ENCODE data around the gene LIFR.

LIFR gene, protein sequence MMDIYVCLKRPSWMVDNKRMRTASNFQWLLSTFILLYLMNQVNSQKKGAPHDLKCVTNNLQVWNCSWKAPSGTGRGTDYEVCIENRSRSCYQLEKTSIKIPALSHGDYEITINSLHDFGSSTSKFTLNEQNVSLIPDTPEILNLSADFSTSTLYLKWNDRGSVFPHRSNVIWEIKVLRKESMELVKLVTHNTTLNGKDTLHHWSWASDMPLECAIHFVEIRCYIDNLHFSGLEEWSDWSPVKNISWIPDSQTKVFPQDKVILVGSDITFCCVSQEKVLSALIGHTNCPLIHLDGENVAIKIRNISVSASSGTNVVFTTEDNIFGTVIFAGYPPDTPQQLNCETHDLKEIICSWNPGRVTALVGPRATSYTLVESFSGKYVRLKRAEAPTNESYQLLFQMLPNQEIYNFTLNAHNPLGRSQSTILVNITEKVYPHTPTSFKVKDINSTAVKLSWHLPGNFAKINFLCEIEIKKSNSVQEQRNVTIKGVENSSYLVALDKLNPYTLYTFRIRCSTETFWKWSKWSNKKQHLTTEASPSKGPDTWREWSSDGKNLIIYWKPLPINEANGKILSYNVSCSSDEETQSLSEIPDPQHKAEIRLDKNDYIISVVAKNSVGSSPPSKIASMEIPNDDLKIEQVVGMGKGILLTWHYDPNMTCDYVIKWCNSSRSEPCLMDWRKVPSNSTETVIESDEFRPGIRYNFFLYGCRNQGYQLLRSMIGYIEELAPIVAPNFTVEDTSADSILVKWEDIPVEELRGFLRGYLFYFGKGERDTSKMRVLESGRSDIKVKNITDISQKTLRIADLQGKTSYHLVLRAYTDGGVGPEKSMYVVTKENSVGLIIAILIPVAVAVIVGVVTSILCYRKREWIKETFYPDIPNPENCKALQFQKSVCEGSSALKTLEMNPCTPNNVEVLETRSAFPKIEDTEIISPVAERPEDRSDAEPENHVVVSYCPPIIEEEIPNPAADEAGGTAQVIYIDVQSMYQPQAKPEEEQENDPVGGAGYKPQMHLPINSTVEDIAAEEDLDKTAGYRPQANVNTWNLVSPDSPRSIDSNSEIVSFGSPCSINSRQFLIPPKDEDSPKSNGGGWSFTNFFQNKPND

DNA sequence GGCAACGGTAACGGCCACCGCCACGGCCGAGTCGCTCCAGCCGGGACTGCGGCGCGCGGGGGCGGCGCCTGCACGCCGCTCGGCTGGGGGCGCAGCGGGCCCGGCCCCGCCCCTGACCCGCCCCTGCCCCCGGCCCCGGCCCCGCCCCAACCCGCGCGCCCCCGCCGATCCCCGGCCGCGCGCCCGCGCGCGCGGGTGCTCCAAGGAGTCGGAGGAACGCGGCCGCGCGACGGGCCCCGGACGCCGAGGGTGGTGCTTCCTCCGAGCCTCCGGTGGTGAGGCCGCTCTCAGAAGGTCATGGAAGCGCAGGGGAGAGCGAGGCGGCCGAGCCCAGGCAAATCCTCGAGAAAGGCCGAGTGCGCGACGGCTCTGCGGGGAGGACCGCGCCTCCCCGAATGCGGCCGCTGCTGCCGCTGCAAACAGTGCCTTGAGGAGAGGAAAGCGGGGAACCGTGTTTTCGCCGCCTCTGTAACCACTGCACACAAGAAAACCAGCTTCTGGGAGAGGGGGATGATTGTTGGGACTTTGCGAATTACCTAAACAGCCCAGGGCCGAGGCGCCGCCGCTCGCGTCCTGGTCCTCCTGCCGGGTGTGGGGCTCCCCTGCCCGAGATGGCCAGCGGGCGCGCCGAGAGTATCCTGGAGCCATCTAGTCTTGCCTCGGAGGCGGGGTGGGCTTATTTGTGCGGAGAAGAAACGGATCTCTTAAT, at the start of gene LIFR:
Gene LIFR (minus strand): TSS at position 48 of the 709 bp plus-strand sequence. CDS start 25,999 bp downstream, outside the sequence.
- peak; percentile 52 for DNase-seq (ENCODE audit: extremely low spot score)
- ChIA-PET CTCF (no interaction called here), POLR2A (no interaction called here)
- TF ChIP-seq, protein P1, sequence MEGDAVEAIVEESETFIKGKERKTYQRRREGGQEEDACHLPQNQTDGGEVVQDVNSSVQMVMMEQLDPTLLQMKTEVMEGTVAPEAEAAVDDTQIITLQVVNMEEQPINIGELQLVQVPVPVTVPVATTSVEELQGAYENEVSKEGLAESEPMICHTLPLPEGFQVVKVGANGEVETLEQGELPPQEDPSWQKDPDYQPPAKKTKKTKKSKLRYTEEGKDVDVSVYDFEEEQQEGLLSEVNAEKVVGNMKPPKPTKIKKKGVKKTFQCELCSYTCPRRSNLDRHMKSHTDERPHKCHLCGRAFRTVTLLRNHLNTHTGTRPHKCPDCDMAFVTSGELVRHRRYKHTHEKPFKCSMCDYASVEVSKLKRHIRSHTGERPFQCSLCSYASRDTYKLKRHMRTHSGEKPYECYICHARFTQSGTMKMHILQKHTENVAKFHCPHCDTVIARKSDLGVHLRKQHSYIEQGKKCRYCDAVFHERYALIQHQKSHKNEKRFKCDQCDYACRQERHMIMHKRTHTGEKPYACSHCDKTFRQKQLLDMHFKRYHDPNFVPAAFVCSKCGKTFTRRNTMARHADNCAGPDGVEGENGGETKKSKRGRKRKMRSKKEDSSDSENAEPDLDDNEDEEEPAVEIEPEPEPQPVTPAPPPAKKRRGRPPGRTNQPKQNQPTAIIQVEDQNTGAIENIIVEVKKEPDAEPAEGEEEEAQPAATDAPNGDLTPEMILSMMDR (IDR thresholded peaks at IDR 0.05; ENCODE audit: control extremely low read depth, extremely low read depth, low read depth, missing control alignments): no peak

DNA sequence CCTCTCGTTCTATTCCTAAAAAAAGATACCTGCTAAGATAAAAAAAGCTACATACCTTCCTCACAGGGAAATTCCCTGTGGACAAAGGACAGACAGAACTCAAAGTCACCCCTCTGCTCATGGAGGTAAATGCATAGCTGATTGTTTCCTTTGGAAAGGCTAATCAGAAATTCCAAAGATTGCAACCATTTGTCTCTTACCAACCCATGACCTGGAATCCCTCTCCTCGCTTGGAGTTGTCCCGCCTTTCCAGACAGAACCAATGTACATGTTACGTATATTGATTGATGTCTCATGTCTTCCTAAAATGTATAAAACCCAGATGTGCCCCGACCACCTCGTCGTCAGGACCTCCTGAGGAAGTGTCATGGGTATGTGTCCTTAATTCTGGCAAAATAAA, 49.2 kb upstream of the LIFR start:
- ChIA-PET POLR2A (no interaction called here), CTCF (no interaction called here)
- TF ChIP-seq, protein P1 (IDR thresholded peaks at IDR 0.05; ENCODE audit: control extremely low read depth, extremely low read depth, low read depth, missing control alignments): no peak
- no peak for DNase-seq (ENCODE audit: extremely low spot score)

DNA sequence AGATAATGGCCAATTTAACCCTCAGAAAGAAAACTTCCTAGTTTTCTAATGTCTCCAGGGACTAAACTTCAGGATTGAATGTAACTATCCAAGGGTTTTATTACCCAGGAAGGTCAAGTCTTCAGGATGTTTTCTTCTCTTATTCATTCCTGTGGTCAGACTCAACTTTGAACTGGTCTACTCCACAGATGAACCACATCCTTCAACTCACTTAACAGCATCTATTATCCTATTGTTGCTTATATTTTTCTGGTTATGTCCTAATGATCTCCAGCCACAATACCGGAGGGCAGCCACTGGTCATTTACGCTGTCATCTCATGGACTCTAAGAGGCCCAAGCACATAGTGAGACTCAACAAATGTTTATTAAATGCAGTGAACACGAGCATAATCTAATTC, 47.2 kb upstream of the LIFR start:
- no peak for DNase-seq (ENCODE audit: extremely low spot score)
- ChIA-PET POLR2A (no interaction called here), CTCF (no interaction called here)
- TF ChIP-seq, protein P1 (IDR thresholded peaks at IDR 0.05; ENCODE audit: control extremely low read depth, extremely low read depth, low read depth, missing control alignments): no peak

DNA sequence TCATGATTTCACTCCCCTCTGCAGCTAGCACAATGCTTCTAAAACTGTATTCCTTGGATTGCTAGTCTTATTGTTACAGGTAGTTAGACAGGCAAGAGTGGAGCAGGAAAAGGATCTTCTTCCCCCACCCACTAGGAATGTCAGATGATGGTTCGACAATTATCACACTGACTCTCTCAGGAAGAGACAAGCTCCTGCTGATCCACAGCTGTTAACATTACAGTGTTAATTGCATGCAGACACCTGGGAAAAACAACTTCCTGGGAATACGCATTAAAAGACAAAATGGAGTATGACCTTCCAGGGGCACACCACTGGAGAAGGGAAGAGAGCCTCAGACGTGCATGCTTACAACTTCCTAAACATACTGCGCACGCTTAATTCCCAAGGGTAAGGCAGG, 46.2 kb upstream of the LIFR start:
- TF ChIP-seq, protein P1 (IDR thresholded peaks at IDR 0.05; ENCODE audit: control extremely low read depth, extremely low read depth, low read depth, missing control alignments): no peak
- CTCF ChIA-PET: no interaction called here
- DNase-seq (ENCODE audit: extremely low spot score): no peak
- POLR2A ChIA-PET: no interaction called here

DNA sequence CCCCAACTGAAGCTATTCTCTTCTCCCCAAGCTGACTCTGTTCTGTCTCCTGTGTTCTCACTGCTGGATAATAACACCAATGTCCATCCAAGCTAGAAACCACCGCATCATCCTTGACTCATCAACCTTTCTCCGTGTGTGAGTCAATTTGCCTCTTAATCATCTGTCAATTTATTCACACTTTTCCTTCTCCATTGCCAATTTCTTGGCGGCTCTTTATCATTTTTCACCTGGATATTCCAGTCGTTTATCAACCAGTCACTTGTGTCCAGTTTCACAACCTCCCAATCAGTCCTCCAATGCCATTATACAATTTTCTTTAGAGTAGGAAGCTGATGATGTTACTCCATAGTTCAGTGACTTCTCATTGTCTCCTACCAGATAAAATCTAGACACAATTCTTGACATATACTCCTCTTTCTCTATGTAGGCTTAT, 45.4 kb upstream of the LIFR start:
- ChIA-PET CTCF (no interaction called here), POLR2A (no interaction called here)
- TF ChIP-seq, protein P1 (IDR thresholded peaks at IDR 0.05; ENCODE audit: control extremely low read depth, extremely low read depth, low read depth, missing control alignments): no peak
- no peak for DNase-seq (ENCODE audit: extremely low spot score)

All from GM10248 (cell line).